OCI-LY7 (cell line): Measurements from ENCODE around the gene PFDN4. TPM values are rescaled to one million over a fixed set of nuclear protein-coding genes. Genes with fewer than 3 reads are reported as not detected.

ENCODE experiments used
- BruUV-seq: library from RNA; stranded (reverse); fragments of 400-500 nt; replicated peaks from 2 replicates; lab custom pipeline; 2021; lab: Mats Ljungman, UMichigan
- CTCF ChIA-PET: fragments of 300-600 bp; sonication (Branson Sonifier 250); formaldehyde crosslinking; loops from one replicate; lab custom pipeline; 2022; ENCODE audit warnings: antibody characterized with exemption; ENCODE audit not compliant: unreplicated experiment; lab: Charles Lee
- POLR2A ChIA-PET: fragments of 300-600 bp; sonication (Branson Sonifier 250); formaldehyde crosslinking; loops from one replicate; lab custom pipeline; 2022; ENCODE audit warnings: antibody characterized with exemption; lab: Charles Lee
- DNase-seq: peaks from one replicate; pipeline ENCODE4 v3.0.0-alpha.2; 2015; ENCODE audit warnings: low spot score
- H2AFZ ChIP-seq: fragments of 200-600 bp; sonication (generic), shearing (Covaris generic); 2 replicates; pipeline ENCODE4 v1.6.1; 2014; ENCODE audit warnings: mild to moderate bottlenecking, antibody characterized with exemption, low read length, moderate library complexity
- H3K27ac ChIP-seq: fragments of 200-600 bp; sonication (generic); 2 replicates; pipeline ENCODE4 v1.5.1; 2014; ENCODE audit warnings: mixed run types, low read depth, mild to moderate bottlenecking, moderate library complexity, low read length, inconsistent platforms; ENCODE audit not compliant: poor library complexity, severe bottlenecking
- H3K36me3 ChIP-seq: fragments of 200-600 bp; sonication (generic); 2 replicates; pipeline ENCODE4 v1.6.1; 2014; ENCODE audit warnings: mild to moderate bottlenecking, antibody characterized with exemption, low read length, moderate library complexity, mixed read lengths; ENCODE audit not compliant: insufficient read depth
- H3K4me1 ChIP-seq: fragments of 200-600 bp; sonication (generic); 2 replicates; pipeline ENCODE4 v1.5.1; 2014; ENCODE audit warnings: mild to moderate bottlenecking, low read length; ENCODE audit not compliant: insufficient read depth, poor library complexity, severe bottlenecking
- H3K4me2 ChIP-seq: fragments of 200-600 bp; sonication (generic); 2 replicates; pipeline ENCODE4 v1.6.1; 2014; ENCODE audit warnings: mild to moderate bottlenecking, low read length
- H3K4me3 ChIP-seq: fragments of 200-600 bp; sonication (generic); 2 replicates; pipeline ENCODE4 v1.5.1; 2014; ENCODE audit warnings: mild to moderate bottlenecking, low read depth, low read length; ENCODE audit not compliant: poor library complexity, severe bottlenecking
- H3K79me2 ChIP-seq: fragments of 200-600 bp; sonication (generic); 2 replicates; pipeline ENCODE4 v1.6.1; 2016; ENCODE audit warnings: low read depth, mild to moderate bottlenecking, low read length, moderate library complexity, mixed read lengths; ENCODE audit not compliant: insufficient read depth
- H3K9me2 ChIP-seq: fragments of 200-600 bp; sonication (generic); 2 replicates; pipeline ENCODE4 v1.6.1; 2016; ENCODE audit warnings: mild to moderate bottlenecking, low read length, mixed read lengths; ENCODE audit not compliant: insufficient read depth
- H3K9me3 ChIP-seq: fragments of 200-600 bp; sonication (generic); 2 replicates; pipeline ENCODE4 v1.6.1; 2014; ENCODE audit warnings: mild to moderate bottlenecking, mixed run types, low read length, mixed read lengths
- H4K20me1 ChIP-seq: fragments of 200-600 bp; sonication (generic); 2 replicates; pipeline ENCODE4 v1.6.1; 2014; ENCODE audit warnings: mild to moderate bottlenecking, antibody characterized with exemption, low read length, moderate library complexity, mixed read lengths; ENCODE audit not compliant: insufficient read depth
- CTCF ChIP-seq: fragments of 200-600 bp; sonication (generic); conservative IDR thresholded peaks from 2 replicates; pipeline ENCODE4 v1.5.1; 2014; ENCODE audit warnings: mild to moderate bottlenecking, antibody characterized with exemption, low read length, moderate library complexity, mixed read lengths
- EZH2phosphoT487 ChIP-seq: fragments of 200-600 bp; sonication (generic); IDR thresholded peaks from 2 replicates; pipeline ENCODE4 v1.6.1; 2018; ENCODE audit warnings: low read depth, borderline replicate concordance, mild to moderate bottlenecking, mixed run types, antibody characterized with exemption, low read length, moderate library complexity, mixed read lengths
- intact Hi-C: fragments of 100-400 bp; cut with micrococcal nuclease; formaldehyde crosslinking; loops from one replicate; pipeline ENCODE4 v1.10.0; 2022; ENCODE audit not compliant: unreplicated experiment
- total RNA-seq, 2 experiments: library from RNA; depleted of rRNA in 1 of 2; stranded (reverse); fragments of >200 nt in 1 of 2; shearing (Covaris generic) in 1 of 2; gene quantifications; 2 replicates each; pipeline ENCODE4 v1.2.3, GENCODE V29; 2014 to 2022

The PFDN4 gene
- total RNA-seq, 2 experiments from 2014 or later, result 29.7 to 40.7 TPM

GRCh38 chr20:54180931-54181330 is 27.0 kb upstream of the PFDN4 start:
- DNase-seq, result no peak
- no peaks in the 10 kb centered on the region for H3K4me1 ChIP-seq
- intact Hi-C loops, result no loop called here
- BruUV-seq, result no TSS peak
- H3K4me3 ChIP-seq, result no peak overlapping the region
- H3K9me3 ChIP-seq, result no peaks in the 10 kb centered on the region
- no peak for TF ChIP-seq CTCF
- TF ChIP-seq EZH2phosphoT487, result no peak
- no peaks in the 10 kb centered on the region for H3K79me2 ChIP-seq
- no peaks in the 10 kb centered on the region for H3K36me3 ChIP-seq
- no peak overlapping the region for H2AFZ ChIP-seq
- no peak overlapping the region for H3K27ac ChIP-seq
- POLR2A ChIA-PET, result no interaction called here
- CTCF ChIA-PET, result no interaction called here
- H3K4me2 ChIP-seq, result no peak overlapping the region
- H4K20me1 ChIP-seq, result no peaks in the 10 kb centered on the region
- no peaks in the 10 kb centered on the region for H3K9me2 ChIP-seq

GRCh38 chr20:54184071-54184470 is 23.8 kb upstream of the PFDN4 start:
- H3K4me1 ChIP-seq, result no peaks in the 10 kb centered on the region
- H3K79me2 ChIP-seq, result no peaks in the 10 kb centered on the region
- no peaks in the 10 kb centered on the region for H3K36me3 ChIP-seq
- intact Hi-C loops, result no loop called here
- no peak overlapping the region for H3K4me3 ChIP-seq
- ChIA-PET CTCF (no interaction called here), POLR2A (no interaction called here)
- no peaks in the 10 kb centered on the region for H4K20me1 ChIP-seq
- TF ChIP-seq CTCF (no peak), EZH2phosphoT487 (no peak)
- H2AFZ ChIP-seq, result no peak overlapping the region
- H3K9me3 ChIP-seq, result no peaks in the 10 kb centered on the region
- H3K27ac ChIP-seq, result no peak overlapping the region
- no peak overlapping the region for H3K4me2 ChIP-seq
- no peaks in the 10 kb centered on the region for H3K9me2 ChIP-seq
- BruUV-seq, result no TSS peak
- DNase-seq, result no peak

GRCh38 chr20:54184904-54185626 is 22.8 kb upstream of the PFDN4 start:
- intact Hi-C loops, result no loop called here
- Histone ChIP-seq H2AFZ (no peak overlapping the region), H3K9me2 (no peaks in the 10 kb centered on the region), H4K20me1 (no peaks in the 10 kb centered on the region), H3K36me3 (no peaks in the 10 kb centered on the region), H3K4me3 (no peak overlapping the region), H3K4me2 (no peak overlapping the region), H3K27ac (no peak overlapping the region), H3K9me3 (no peaks in the 10 kb centered on the region), H3K79me2 (no peaks in the 10 kb centered on the region), H3K4me1 (no peaks in the 10 kb centered on the region)
- POLR2A ChIA-PET, result no interaction called here
- CTCF ChIA-PET, result no interaction called here
- no TSS peak for BruUV-seq
- TF ChIP-seq EZH2phosphoT487 (no peak), CTCF (no peak)
- no peak for DNase-seq
